ENCODE data around the gene RUNX1.

The RUNX1 gene

GRCh38 chr21:34991366-34991957 lies 57.6 kb downstream of the RUNX1 start:
- DNase-seq, result no peak

- no peak for DNase-seq
These were observed 58.3 kb downstream of the RUNX1 start for GRCh38 chr21:34990842-34991241.

- no peak for DNase-seq
These were observed 59.6 kb downstream of the RUNX1 start for GRCh38 chr21:34989337-34990151.

GRCh38 chr21:34988625-34989024 lies 60.5 kb downstream of the RUNX1 start:
- no peak for DNase-seq

GRCh38 chr21:34988139-34988538 lies 61.0 kb downstream of the RUNX1 start:
- no peak for DNase-seq

GRCh38 chr21:34987501-34988072 lies 61.5 kb downstream of the RUNX1 start:
- DNase-seq, result no peak

GRCh38 chr21:34986561-34987500 lies 62.3 kb downstream of the RUNX1 start:
- no peak for DNase-seq

- no peak for DNase-seq
These were observed 64.6 kb downstream of the RUNX1 start for GRCh38 chr21:34984356-34985058.

- peak; percentile 20 to 83 for DNase-seq
These were observed 65.4 kb downstream of the RUNX1 start for GRCh38 chr21:34983680-34984086.

- DNase-seq, result no peak
These were observed 67.3 kb downstream of the RUNX1 start for GRCh38 chr21:34981791-34982190.

- DNase-seq, result no peak
These were observed 68.5 kb downstream of the RUNX1 start for GRCh38 chr21:34980423-34981115.

GRCh38 chr21:34979383-34979782 lies 69.7 kb downstream of the RUNX1 start:
- no peak for DNase-seq

- no peak for DNase-seq
These were observed 71.8 kb downstream of the RUNX1 start for GRCh38 chr21:34977333-34977732.

GRCh38 chr21:34974162-34974981 lies 74.7 kb downstream of the RUNX1 start:
- DNase-seq, result no peak

- DNase-seq, result no peak
These were observed 75.4 kb downstream of the RUNX1 start for GRCh38 chr21:34973685-34974084.

- no peak for DNase-seq
These were observed 77.4 kb downstream of the RUNX1 start for GRCh38 chr21:34971656-34972055.

GRCh38 chr21:34970566-34970965 lies 78.5 kb downstream of the RUNX1 start:
- DNase-seq, result no peak

GRCh38 chr21:34970167-34970500 lies 79.0 kb downstream of the RUNX1 start:
- DNase-seq, result no peak

GRCh38 chr21:34969423-34970166 lies 79.5 kb downstream of the RUNX1 start:
- DNase-seq, result no peak
